ENCODE results near the gene TEDC1.

DNA sequence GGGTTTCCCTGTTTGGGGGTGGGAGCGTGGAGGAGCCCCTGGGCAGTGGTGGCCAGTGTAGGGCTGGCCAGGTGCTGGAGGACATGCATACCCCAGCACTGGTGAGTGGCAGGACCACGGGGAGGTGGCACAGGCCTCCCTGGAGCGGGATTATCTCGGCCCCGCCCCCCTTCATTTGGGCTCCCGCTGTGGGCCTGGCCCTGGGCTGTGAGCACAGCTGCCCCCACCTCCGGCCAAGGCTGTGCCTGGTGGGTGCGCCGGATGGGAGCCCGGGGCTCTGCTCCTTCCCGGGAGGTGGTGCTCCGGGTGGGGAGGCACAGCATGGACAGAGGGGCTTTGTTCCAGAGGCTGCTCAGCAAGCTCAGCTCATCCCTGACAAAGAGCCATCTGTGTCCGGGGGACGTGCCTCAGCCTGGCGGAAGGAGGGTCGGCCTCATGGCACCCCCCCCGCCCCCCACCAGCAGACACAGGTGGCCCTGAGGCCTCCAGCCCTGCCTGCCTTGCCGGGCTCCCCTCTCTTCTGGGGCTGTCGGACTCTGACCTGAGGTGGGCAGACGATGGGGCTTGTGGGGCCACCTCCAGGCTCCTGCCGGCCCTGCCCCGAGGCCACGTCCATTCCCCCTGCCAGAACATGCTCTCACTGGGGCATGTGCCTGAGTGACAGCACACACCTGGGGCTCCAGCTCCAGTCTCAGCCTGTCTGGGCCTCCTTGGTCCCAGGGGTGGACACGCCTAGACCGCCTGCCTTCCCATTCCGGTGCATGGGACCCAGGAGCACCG, 8.4 kb downstream of the TEDC1 start:
- TF ChIP-seq CTCF (IDR thresholded peaks at IDR 0.05) = no peak
- no peak for TF ChIP-seq POLR2A (IDR thresholded peaks at IDR 0.05)
